ENCODE data around the gene CKAP4.
"Not testable (repeated sequence)": the region's sequence is repeated elsewhere in the genome, so short reads cannot be mapped to it uniquely, and the experiment has no call there.

The CKAP4 gene

GRCh38 chr12:106247674-106248311, at the start of gene CKAP4:
TSS of gene CKAP4 (minus strand) at chr12:106248020. CDS start at chr12:106247851, 169 bp downstream.
- peak; percentile 59 for DNase-seq

GRCh38 chr12:106297075-106297474, 49.3 kb upstream of the CKAP4 start:
- no peak for DNase-seq

GRCh38 chr12:106296179-106296877, 48.5 kb upstream of the CKAP4 start:
- DNase-seq = no peak

GRCh38 chr12:106292339-106292738, 44.5 kb upstream of the CKAP4 start:
- no peak for DNase-seq

GRCh38 chr12:106291342-106291741, 43.5 kb upstream of the CKAP4 start:
- no peak for DNase-seq

GRCh38 chr12:106290666-106291065, 42.8 kb upstream of the CKAP4 start:
- DNase-seq = no peak

- no peak for DNase-seq
Observed at GRCh38 chr12:106289196-106289681, 41.4 kb upstream of the CKAP4 start.

- DNase-seq = no peak
Observed at GRCh38 chr12:106288494-106289195, 40.8 kb upstream of the CKAP4 start.

- DNase-seq = no peak
Observed at GRCh38 chr12:106288101-106288493, 40.3 kb upstream of the CKAP4 start.

- DNase-seq = no peak
Observed at GRCh38 chr12:106287364-106287763, 39.5 kb upstream of the CKAP4 start.

GRCh38 chr12:106286576-106287162, 38.8 kb upstream of the CKAP4 start:
- DNase-seq = not testable (repeated sequence)

- no peak for DNase-seq
Observed at GRCh38 chr12:106285982-106286381, 38.2 kb upstream of the CKAP4 start.

GRCh38 chr12:106284358-106285105, 36.7 kb upstream of the CKAP4 start:
- DNase-seq = no peak

GRCh38 chr12:106282457-106283097, 34.8 kb upstream of the CKAP4 start:
- peak; percentile 42 for DNase-seq

- no peak for DNase-seq
Observed at GRCh38 chr12:106281804-106282203, 34.0 kb upstream of the CKAP4 start.

- DNase-seq = no peak
Observed at GRCh38 chr12:106281056-106281782, 33.4 kb upstream of the CKAP4 start.

- DNase-seq = no peak
Observed at GRCh38 chr12:106280106-106280505, 32.3 kb upstream of the CKAP4 start.

GRCh38 chr12:106276032-106276740, 28.4 kb upstream of the CKAP4 start:
- no peak for DNase-seq

GRCh38 chr12:106275458-106275857, 27.6 kb upstream of the CKAP4 start:
- no peak for DNase-seq

- no peak for DNase-seq
Observed at GRCh38 chr12:106274575-106275121, 26.8 kb upstream of the CKAP4 start.

Measured in activated CD4-positive, CD25-positive, alpha-beta regulatory T cell treated with anti-CD3 and anti-CD28 coated beads, Interleukin-2, amount 50 U/mL, for 72 hours (primary cell).